PC-3 (cell line): ENCODE data around the gene PSMA5. TPM values are rescaled to one million over a fixed set of nuclear protein-coding genes. Genes with fewer than 3 reads are reported as not detected.

ENCODE experiments used
- ATAC-seq: fragments of 200-7000 bp; cut with Tn5 transposase; 2 replicates; pipeline ENCODE4 v1.9.1; 2020; ENCODE audit warnings: mild to moderate bottlenecking, moderate library complexity
- BruUV-seq: library from RNA; stranded (reverse); fragments of 400-500 nt; replicated peaks from 2 replicates; lab custom pipeline; 2021; lab: Mats Ljungman, UMichigan
- CTCF ChIA-PET: fragments of 300-600 bp; sonication (Branson Sonifier 250); formaldehyde crosslinking; loops from one replicate; lab custom pipeline; 2022; ENCODE audit warnings: antibody characterized with exemption; lab: Charles Lee
- POLR2A ChIA-PET: fragments of 300-600 bp; sonication (Branson Sonifier 250); formaldehyde crosslinking; loops from one replicate; lab custom pipeline; 2022; ENCODE audit warnings: antibody characterized with exemption; ENCODE audit not compliant: unreplicated experiment; lab: Charles Lee
- DNase-seq: peaks from one replicate; pipeline ENCODE4 v3.0.0-alpha.2; 2015
- H2AFZ ChIP-seq: fragments of 300-600 bp; sonication (generic); 2 replicates; pipeline ENCODE4 v1.6.0; 2016; ENCODE audit warnings: antibody characterized with exemption, low read length
- H3F3A ChIP-seq: fragments of 300-600 bp; sonication (generic); one replicate; pipeline ENCODE4 v1.6.0; 2017; ENCODE audit warnings: antibody characterized with exemption, low read length, control low read depth, mild to moderate bottlenecking; ENCODE audit not compliant: unreplicated experiment
- H3K27ac ChIP-seq: fragments of 300-600 bp; sonication (generic); 2 replicates; pipeline ENCODE4 v1.5.1; 2016; ENCODE audit warnings: mild to moderate bottlenecking, low read length
- H3K27me3 ChIP-seq: fragments of 300-600 bp; sonication (generic); 2 replicates; pipeline ENCODE4 v1.6.1; 2016; ENCODE audit warnings: low read length, mixed read lengths
- H3K36me3 ChIP-seq: fragments of 300-600 bp; sonication (generic); 2 replicates; pipeline ENCODE4 v1.6.1; 2016; ENCODE audit warnings: low read depth, mixed run types, low read length, mixed read lengths
- H3K4me1 ChIP-seq: fragments of 300-600 bp; sonication (generic); 2 replicates; pipeline ENCODE4 v1.5.1; 2016; ENCODE audit warnings: low read length; ENCODE audit not compliant: insufficient read depth
- H3K4me2 ChIP-seq: fragments of 300-600 bp; sonication (generic); 2 replicates; pipeline ENCODE4 v1.6.0; 2016; ENCODE audit warnings: low read length
- H3K4me3 ChIP-seq: fragments of 300-600 bp; sonication (generic); 2 replicates; pipeline ENCODE4 v1.5.1; 2016; ENCODE audit warnings: mild to moderate bottlenecking, low read length, mixed read lengths
- H3K79me2 ChIP-seq: fragments of 300-600 bp; sonication (generic); 2 replicates; pipeline ENCODE4 v1.6.1; 2017; ENCODE audit warnings: low read length, mixed read lengths
- H3K9ac ChIP-seq: fragments of 300-600 bp; sonication (generic); 2 replicates; pipeline ENCODE4 v1.6.0; 2016; ENCODE audit warnings: mild to moderate bottlenecking, low read length
- H3K9me2 ChIP-seq: fragments of 300-600 bp; sonication (generic); replicated peaks from 2 replicates; pipeline ENCODE4 v1.6.1; 2016; ENCODE audit warnings: mixed run types, low read length, mixed read lengths
- H3K9me3 ChIP-seq: fragments of 300-600 bp; sonication (generic); 2 replicates; pipeline ENCODE4 v1.6.1; 2016; ENCODE audit warnings: low read length, mixed read lengths
- H4K20me1 ChIP-seq: fragments of 300-600 bp; sonication (generic); 2 replicates; pipeline ENCODE4 v1.6.1; 2016; ENCODE audit warnings: low read length, mixed read lengths
- EZH2 ChIP-seq: fragments of 300-600 bp; sonication (generic); IDR thresholded peaks from one replicate; pipeline ENCODE4 v1.6.1; 2017; ENCODE audit warnings: antibody characterized with exemption, mild to moderate bottlenecking, low read length; ENCODE audit not compliant: unreplicated experiment
- EZH2phosphoT487 ChIP-seq: fragments of 300-600 bp; sonication (generic); IDR thresholded peaks from 2 replicates; pipeline ENCODE4 v1.6.1; 2018; ENCODE audit warnings: mild to moderate bottlenecking, antibody characterized with exemption, low read length, borderline replicate concordance
- intact Hi-C: fragments of 100-400 bp; cut with micrococcal nuclease; formaldehyde crosslinking; loops from 2 replicates; pipeline ENCODE4 v1.9.0; 2023
- total RNA-seq: library from RNA; depleted of rRNA; stranded (reverse); fragments of >200 nt; gene quantifications from 2 replicates; pipeline ENCODE4 v1.2.3, GENCODE V29; 2014
- TF ChIP-seq, protein P1 (sequence below): fragments of 300-600 bp; sonication (generic); conservative IDR thresholded peaks from 2 replicates; pipeline ENCODE4 v1.5.1; 2017; ENCODE audit warnings: antibody characterized with exemption, low read depth, mild to moderate bottlenecking, low read length

The PSMA5 gene
- total RNA-seq, 1 experiment from 2014 or later: 86.9 TPM

DNA sequence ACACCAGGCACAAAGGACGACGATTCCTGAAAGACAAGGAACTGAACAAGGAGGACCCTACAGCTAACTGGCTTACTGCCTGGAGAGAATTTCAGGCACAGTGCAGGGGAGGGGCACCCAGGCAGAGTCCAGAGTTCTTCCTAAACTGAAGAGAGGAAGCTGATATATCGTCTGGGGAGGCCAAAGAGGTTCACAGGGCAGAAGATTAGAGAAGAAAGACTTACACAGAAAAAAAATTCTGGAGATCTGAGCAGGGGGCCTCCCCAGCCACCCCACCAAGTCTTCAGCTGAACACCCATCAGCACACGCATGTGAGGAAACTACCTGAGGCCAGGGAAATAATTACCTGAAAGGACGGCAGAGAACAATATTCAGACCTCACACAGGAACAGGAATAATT is 53.1 kb downstream of the PSMA5 start:
- H3K9ac ChIP-seq: no peak overlapping the region
- H3F3A ChIP-seq: no peaks in the 10 kb centered on the region
- no peak overlapping the region for H3K4me2 ChIP-seq
- no peaks in the 10 kb centered on the region for H3K27me3 ChIP-seq
- peaks cover 27% of the 10 kb centered on the region for H3K4me1 ChIP-seq
- H4K20me1 ChIP-seq: no peaks in the 10 kb centered on the region
- no peaks in the 10 kb centered on the region for H3K9me3 ChIP-seq
- BruUV-seq: no TSS peak
- no peaks in the 10 kb centered on the region for H3K36me3 ChIP-seq
- H3K79me2 ChIP-seq: peaks cover 12% of the 10 kb centered on the region; the same call in 1 of the 2 replicates
- ATAC-seq (no peak), DNase-seq (no peak)
- H3K4me3 ChIP-seq: no peak overlapping the region
- TF ChIP-seq, protein P1, sequence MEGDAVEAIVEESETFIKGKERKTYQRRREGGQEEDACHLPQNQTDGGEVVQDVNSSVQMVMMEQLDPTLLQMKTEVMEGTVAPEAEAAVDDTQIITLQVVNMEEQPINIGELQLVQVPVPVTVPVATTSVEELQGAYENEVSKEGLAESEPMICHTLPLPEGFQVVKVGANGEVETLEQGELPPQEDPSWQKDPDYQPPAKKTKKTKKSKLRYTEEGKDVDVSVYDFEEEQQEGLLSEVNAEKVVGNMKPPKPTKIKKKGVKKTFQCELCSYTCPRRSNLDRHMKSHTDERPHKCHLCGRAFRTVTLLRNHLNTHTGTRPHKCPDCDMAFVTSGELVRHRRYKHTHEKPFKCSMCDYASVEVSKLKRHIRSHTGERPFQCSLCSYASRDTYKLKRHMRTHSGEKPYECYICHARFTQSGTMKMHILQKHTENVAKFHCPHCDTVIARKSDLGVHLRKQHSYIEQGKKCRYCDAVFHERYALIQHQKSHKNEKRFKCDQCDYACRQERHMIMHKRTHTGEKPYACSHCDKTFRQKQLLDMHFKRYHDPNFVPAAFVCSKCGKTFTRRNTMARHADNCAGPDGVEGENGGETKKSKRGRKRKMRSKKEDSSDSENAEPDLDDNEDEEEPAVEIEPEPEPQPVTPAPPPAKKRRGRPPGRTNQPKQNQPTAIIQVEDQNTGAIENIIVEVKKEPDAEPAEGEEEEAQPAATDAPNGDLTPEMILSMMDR: no peak
- no peak for TF ChIP-seq EZH2phosphoT487
- TF ChIP-seq EZH2: no peak
- no peak overlapping the region for H2AFZ ChIP-seq
- H3K27ac ChIP-seq: no peak overlapping the region
- CTCF ChIA-PET: no interaction called here
- no peaks in the 10 kb centered on the region for H3K9me2 ChIP-seq
- POLR2A ChIA-PET: no interaction called here
- intact Hi-C loops: no loop called here

GRCh38 chr1:109372281-109372680 is 54.0 kb downstream of the PSMA5 start:
- ATAC-seq (no peak), DNase-seq (no peak)
- BruUV-seq: no TSS peak
- ChIA-PET POLR2A (no interaction called here), CTCF (no interaction called here)
- TF ChIP-seq EZH2phosphoT487: no peak
- intact Hi-C loops: no loop called here
- Histone ChIP-seq H3K4me3 (no peak overlapping the region), H3F3A (no peaks in the 10 kb centered on the region), H3K79me2 (peaks cover 4% of the 10 kb centered on the region; the same call in 1 of the 2 replicates), H3K27ac (no peak overlapping the region), H3K9me3 (no peaks in the 10 kb centered on the region), H2AFZ (no peak overlapping the region), H3K9me2 (no peaks in the 10 kb centered on the region), H3K27me3 (no peaks in the 10 kb centered on the region), H3K4me2 (no peak overlapping the region), H3K4me1 (peaks cover 26% of the 10 kb centered on the region), H3K36me3 (no peaks in the 10 kb centered on the region), H3K9ac (no peak overlapping the region), H4K20me1 (no peaks in the 10 kb centered on the region)

GRCh38 chr1:109371341-109371739 is 54.9 kb downstream of the PSMA5 start:
- Histone ChIP-seq H3K4me3 (peak overlapping the region; percentile 9; the same call in 1 of the 2 replicates), H3K4me2 (peak overlapping the region; percentile 67), H3K27ac (peak overlapping the region; percentile 53), H3K9me3 (no peaks in the 10 kb centered on the region), H2AFZ (no peak overlapping the region), H3K9ac (no peak overlapping the region), H3K27me3 (no peaks in the 10 kb centered on the region), H3K9me2 (no peaks in the 10 kb centered on the region), H3F3A (no peaks in the 10 kb centered on the region), H3K4me1 (peaks cover 26% of the 10 kb centered on the region), H3K36me3 (no peaks in the 10 kb centered on the region), H4K20me1 (no peaks in the 10 kb centered on the region), H3K79me2 (peaks cover 4% of the 10 kb centered on the region; the same call in 1 of the 2 replicates)
- intact Hi-C loops: no loop called here
- peak; percentile 41 for DNase-seq
- POLR2A ChIA-PET: no interaction called here
- no peak for ATAC-seq
- CTCF ChIA-PET: no interaction called here
- no TSS peak for BruUV-seq
- TF ChIP-seq, protein P1: no peak
- TF ChIP-seq EZH2: no peak
- no peak for TF ChIP-seq EZH2phosphoT487
